ENCODE measurements around the gene NCEH1.

The NCEH1 gene

GRCh38 chr3:172750368-172751174, 39.7 kb upstream of the NCEH1 start, which contains the start of gene ECT2:
TSS of gene ECT2 (plus strand) at chr3:172750726. CDS start at chr3:172754531, 3,805 bp downstream.
- peak within 1 kb of the TSS; percentile 96 for H3K4me3 ChIP-seq (ENCODE audit: low read depth, low read length)
- DNase-seq (ENCODE audit: low read depth): peak; percentile 99
- TF ChIP-seq MAX (IDR thresholded peaks at IDR 0.05; ENCODE audit: low read depth, low read length): peak; percentile 55
- TF ChIP-seq CTCF (IDR thresholded peaks at IDR 0.05; ENCODE audit: low read depth, low read length): peak; percentile 56
- TF ChIP-seq POLR2A (IDR thresholded peaks at IDR 0.05; ENCODE audit: extremely low read depth, insufficient read length): peak; percentile 67
- TF ChIP-seq MYC (IDR thresholded peaks at IDR 0.05; ENCODE audit: low read depth, low read length): no peak

GRCh38 chr3:172750069-172750367, 39.2 kb upstream of the NCEH1 start:
- DNase-seq (ENCODE audit: low read depth): no peak
- TF ChIP-seq MYC (IDR thresholded peaks at IDR 0.05; ENCODE audit: low read depth, low read length) (no peak), MAX (IDR thresholded peaks at IDR 0.05; ENCODE audit: low read depth, low read length) (no peak), CTCF (IDR thresholded peaks at IDR 0.05; ENCODE audit: low read depth, low read length) (no peak), POLR2A (IDR thresholded peaks at IDR 0.05; ENCODE audit: extremely low read depth, insufficient read length) (no peak)
- H3K4me3 ChIP-seq (ENCODE audit: low read depth, low read length): peak overlapping the region; percentile 96

GRCh38 chr3:172749230-172749965, 38.5 kb upstream of the NCEH1 start:
- no peak overlapping the region for H3K4me3 ChIP-seq (ENCODE audit: low read depth, low read length)
- TF ChIP-seq CTCF (IDR thresholded peaks at IDR 0.05; ENCODE audit: low read depth, low read length) (no peak), POLR2A (IDR thresholded peaks at IDR 0.05; ENCODE audit: extremely low read depth, insufficient read length) (no peak), MYC (IDR thresholded peaks at IDR 0.05; ENCODE audit: low read depth, low read length) (no peak), MAX (IDR thresholded peaks at IDR 0.05; ENCODE audit: low read depth, low read length) (no peak)
- DNase-seq (ENCODE audit: low read depth): no peak

GRCh38 chr3:172746475-172746874, 35.6 kb upstream of the NCEH1 start:
- no peak for DNase-seq (ENCODE audit: low read depth)
- no peak overlapping the region for H3K4me3 ChIP-seq (ENCODE audit: low read depth, low read length)
- no peak for TF ChIP-seq CTCF (IDR thresholded peaks at IDR 0.05; ENCODE audit: low read depth, low read length)
- TF ChIP-seq POLR2A (IDR thresholded peaks at IDR 0.05; ENCODE audit: extremely low read depth, insufficient read length): no peak
- no peak for TF ChIP-seq MAX (IDR thresholded peaks at IDR 0.05; ENCODE audit: low read depth, low read length)
- TF ChIP-seq MYC (IDR thresholded peaks at IDR 0.05; ENCODE audit: low read depth, low read length): no peak

- TF ChIP-seq MAX (IDR thresholded peaks at IDR 0.05; ENCODE audit: low read depth, low read length) (no peak), MYC (IDR thresholded peaks at IDR 0.05; ENCODE audit: low read depth, low read length) (no peak), POLR2A (IDR thresholded peaks at IDR 0.05; ENCODE audit: extremely low read depth, insufficient read length) (no peak), CTCF (IDR thresholded peaks at IDR 0.05; ENCODE audit: low read depth, low read length) (no peak)
- no peak for DNase-seq (ENCODE audit: low read depth)
- H3K4me3 ChIP-seq (ENCODE audit: low read depth, low read length): no peak overlapping the region
Measured at GRCh38 chr3:172739462-172739861, 28.6 kb upstream of the NCEH1 start.
